ENCODE data around the gene SLC13A3.

The SLC13A3 gene

DNA sequence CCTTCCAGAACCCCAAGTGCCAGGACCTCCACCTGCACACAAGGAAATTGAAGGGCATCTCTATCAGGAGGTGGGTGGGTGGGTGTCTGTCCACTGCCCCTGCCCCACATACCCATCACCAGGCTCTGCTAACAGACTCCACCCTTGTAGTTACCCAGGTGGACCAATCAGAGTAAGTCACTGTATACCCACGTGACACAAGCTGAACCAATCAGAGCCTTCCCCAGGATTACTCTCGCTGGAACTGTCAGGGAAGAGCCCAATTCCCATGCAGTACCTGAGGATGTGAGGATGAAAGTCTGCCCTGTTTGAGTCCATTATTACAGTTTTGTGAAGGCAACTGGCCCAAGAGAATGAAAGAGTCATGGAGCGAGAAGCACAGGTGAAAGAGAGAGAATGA lies 105.0 kb downstream of the SLC13A3 start:
- no peaks in the 10 kb centered on the region for H3K36me3 ChIP-seq (ENCODE audit: control insufficient read depth, insufficient read depth, low read length)
- 60 to 97% methylated on average over 2 to 3 of the region's 3 CpGs for WGBS, 2 experiments (ENCODE audit: insufficient coverage in 2 of 2)
- no peak overlapping the region for H3K27ac ChIP-seq (ENCODE audit: low read depth, low read length, severe bottlenecking)
- H3K4me1 ChIP-seq (ENCODE audit: control insufficient read depth, insufficient read depth, low read length, poor library complexity, severe bottlenecking): no peaks in the 10 kb centered on the region
- H3K4me3 ChIP-seq (ENCODE audit: extremely low read depth, insufficient read depth, low read length, poor library complexity, severe bottlenecking): no peak overlapping the region
- no peaks in the 10 kb centered on the region for H3K9me3 ChIP-seq (ENCODE audit: control insufficient read depth, low read length)

DNA sequence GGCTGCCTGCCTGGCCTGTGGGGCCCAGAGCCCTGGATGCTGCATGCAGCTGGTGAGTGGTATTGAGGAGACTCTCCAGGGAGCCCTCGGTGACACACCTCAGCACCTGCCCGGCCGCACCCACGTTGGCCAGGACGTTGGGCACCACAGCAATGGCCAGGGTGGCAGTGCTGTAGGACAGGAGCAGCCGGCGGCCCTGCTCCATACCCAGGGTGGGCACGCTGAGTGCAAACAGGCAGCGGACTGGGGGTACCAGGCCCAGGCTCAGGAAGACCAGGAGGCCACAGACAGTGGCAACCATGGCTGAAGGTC lies 105.5 kb downstream of the SLC13A3 start:
- Histone ChIP-seq H3K9me3 (ENCODE audit: control insufficient read depth, low read length) (no peaks in the 10 kb centered on the region), H3K4me1 (ENCODE audit: control insufficient read depth, insufficient read depth, low read length, poor library complexity, severe bottlenecking) (no peaks in the 10 kb centered on the region), H3K27ac (ENCODE audit: low read depth, low read length, severe bottlenecking) (no peak overlapping the region), H3K36me3 (ENCODE audit: control insufficient read depth, insufficient read depth, low read length) (no peaks in the 10 kb centered on the region), H3K4me3 (ENCODE audit: extremely low read depth, insufficient read depth, low read length, poor library complexity, severe bottlenecking) (no peak overlapping the region)
- WGBS, 2 experiments (ENCODE audit: insufficient coverage in 2 of 2): 91 to 92% methylated on average over 9 of the region's 9 CpGs

DNA sequence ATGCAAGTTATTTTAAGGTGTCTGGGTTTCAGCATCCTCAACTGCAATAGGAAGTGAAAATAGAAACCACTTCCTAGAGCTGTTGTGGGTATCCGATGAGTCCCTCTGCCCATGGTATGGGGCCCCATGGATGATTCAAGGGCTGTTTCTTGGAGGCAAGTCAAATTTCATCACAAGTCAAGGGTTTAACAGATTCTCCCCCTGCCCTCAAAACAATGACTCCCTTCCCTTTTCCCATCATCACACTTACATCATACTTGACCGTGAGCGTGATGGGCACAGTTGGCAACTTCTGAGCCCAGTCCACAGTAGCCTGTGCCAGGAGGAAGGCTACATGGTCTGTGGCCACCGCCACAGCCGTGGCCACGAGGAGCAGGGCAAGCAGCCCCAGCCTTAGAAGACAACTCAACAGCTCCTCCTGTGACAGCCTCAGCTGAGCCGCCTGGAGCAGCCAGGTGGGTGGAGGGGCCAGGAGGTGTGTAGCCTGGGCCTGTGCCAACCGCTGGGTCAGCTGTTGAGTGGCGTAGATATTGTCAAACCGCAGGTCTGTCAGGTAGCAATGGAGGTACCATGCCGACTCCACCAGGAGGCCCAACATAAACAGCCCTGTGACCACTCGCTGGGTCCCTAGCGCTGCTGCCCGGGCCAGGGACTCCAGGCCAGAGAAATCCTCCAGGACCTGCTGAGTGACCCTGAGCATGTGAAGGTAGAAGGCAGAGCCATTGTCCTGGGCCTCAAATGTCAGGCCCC lies 106.0 kb downstream of the SLC13A3 start:
- Histone ChIP-seq H3K36me3 (ENCODE audit: control insufficient read depth, insufficient read depth, low read length) (no peaks in the 10 kb centered on the region), H3K27ac (ENCODE audit: low read depth, low read length, severe bottlenecking) (no peak overlapping the region), H3K4me3 (ENCODE audit: extremely low read depth, insufficient read depth, low read length, poor library complexity, severe bottlenecking) (no peak overlapping the region), H3K4me1 (ENCODE audit: control insufficient read depth, insufficient read depth, low read length, poor library complexity, severe bottlenecking) (no peaks in the 10 kb centered on the region), H3K9me3 (ENCODE audit: control insufficient read depth, low read length) (no peaks in the 10 kb centered on the region)
- WGBS, 2 experiments (ENCODE audit: insufficient coverage in 2 of 2): 90 to 94% methylated on average over 11 of the region's 14 CpGs

DNA sequence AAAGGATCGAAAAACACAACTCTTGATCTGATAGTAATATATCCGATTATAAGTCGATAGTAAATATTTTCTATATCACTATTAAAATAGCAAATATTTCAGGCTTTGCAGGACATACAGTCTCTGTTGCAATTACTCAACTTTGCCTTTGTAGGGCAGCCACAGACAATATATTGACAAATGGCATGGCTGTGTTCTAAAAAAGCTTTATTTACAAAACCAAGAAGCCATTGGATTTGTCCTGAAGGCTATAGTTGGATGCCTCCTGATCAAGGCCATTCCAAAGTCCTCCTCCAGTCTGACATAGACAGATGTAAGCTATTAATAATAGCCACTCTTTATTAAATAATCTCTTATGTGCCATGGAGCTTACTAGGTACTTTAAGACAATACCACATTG lies 106.7 kb downstream of the SLC13A3 start:
- no CpG with 5 or more reads among the region's 3 CpGs for WGBS, 2 experiments (ENCODE audit: insufficient coverage in 2 of 2)
- Histone ChIP-seq H3K27ac (ENCODE audit: low read depth, low read length, severe bottlenecking) (no peak overlapping the region), H3K4me3 (ENCODE audit: extremely low read depth, insufficient read depth, low read length, poor library complexity, severe bottlenecking) (no peak overlapping the region), H3K36me3 (ENCODE audit: control insufficient read depth, insufficient read depth, low read length) (no peaks in the 10 kb centered on the region), H3K4me1 (ENCODE audit: control insufficient read depth, insufficient read depth, low read length, poor library complexity, severe bottlenecking) (no peaks in the 10 kb centered on the region), H3K9me3 (ENCODE audit: control insufficient read depth, low read length) (no peaks in the 10 kb centered on the region)

DNA sequence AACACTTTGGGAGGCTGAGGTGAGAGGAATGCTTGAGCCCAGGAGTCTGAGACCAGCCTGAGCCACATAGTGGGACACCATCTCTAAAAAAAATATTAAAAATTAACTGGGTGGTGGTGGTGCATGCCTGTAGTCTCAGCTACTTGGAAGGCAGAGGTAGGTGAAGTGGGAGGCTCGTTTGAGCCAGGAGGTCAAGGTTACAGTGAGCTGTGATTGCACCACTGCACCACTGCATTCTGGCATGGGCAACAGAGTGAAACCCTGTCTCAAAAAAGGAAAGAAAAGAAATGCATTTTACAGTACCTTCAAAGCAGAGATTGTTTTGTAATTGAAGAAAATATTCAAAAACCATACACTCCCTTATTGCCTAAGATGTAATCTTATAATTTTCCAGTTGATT lies 107.3 kb downstream of the SLC13A3 start:
- WGBS, 2 experiments (ENCODE audit: insufficient coverage in 2 of 2): 50% methylated on average over 1 of the region's 1 CpG; no CpG with 5 or more reads in 1 of the 2 experiments
- no peaks in the 10 kb centered on the region for H3K9me3 ChIP-seq (ENCODE audit: control insufficient read depth, low read length)
- no peak overlapping the region for H3K27ac ChIP-seq (ENCODE audit: low read depth, low read length, severe bottlenecking)
- H3K4me1 ChIP-seq (ENCODE audit: control insufficient read depth, insufficient read depth, low read length, poor library complexity, severe bottlenecking): no peaks in the 10 kb centered on the region
- no peaks in the 10 kb centered on the region for H3K36me3 ChIP-seq (ENCODE audit: control insufficient read depth, insufficient read depth, low read length)
- no peak overlapping the region for H3K4me3 ChIP-seq (ENCODE audit: extremely low read depth, insufficient read depth, low read length, poor library complexity, severe bottlenecking)

DNA sequence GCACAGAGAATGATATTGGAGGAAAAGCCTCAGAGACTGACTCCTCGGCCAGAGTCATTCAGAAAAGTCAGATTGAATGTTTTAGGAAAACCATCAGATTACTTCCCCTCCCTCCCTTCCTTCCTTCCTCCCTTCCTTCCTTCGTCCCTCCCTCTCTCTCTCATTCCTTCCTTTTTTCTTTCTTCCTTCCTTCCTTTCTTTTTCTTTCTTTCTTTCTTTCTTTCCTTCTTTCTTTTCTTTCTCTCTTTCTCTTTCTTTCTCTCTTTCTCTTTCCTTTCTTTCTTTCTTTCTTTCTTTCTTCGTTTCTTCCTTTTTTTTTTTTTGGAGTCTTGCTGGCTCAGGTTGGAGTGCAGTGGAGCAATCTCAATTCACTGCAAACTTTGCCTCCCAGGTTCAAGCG lies 108.2 kb downstream of the SLC13A3 start:
- Histone ChIP-seq H3K4me1 (ENCODE audit: control insufficient read depth, insufficient read depth, low read length, poor library complexity, severe bottlenecking) (no peaks in the 10 kb centered on the region), H3K36me3 (ENCODE audit: control insufficient read depth, insufficient read depth, low read length) (no peaks in the 10 kb centered on the region), H3K9me3 (ENCODE audit: control insufficient read depth, low read length) (no peaks in the 10 kb centered on the region), H3K27ac (ENCODE audit: low read depth, low read length, severe bottlenecking) (no peak overlapping the region), H3K4me3 (ENCODE audit: extremely low read depth, insufficient read depth, low read length, poor library complexity, severe bottlenecking) (no peak overlapping the region)
- WGBS, 2 experiments (ENCODE audit: insufficient coverage in 2 of 2): 85 to 100% methylated on average over 2 of the region's 4 CpGs

DNA sequence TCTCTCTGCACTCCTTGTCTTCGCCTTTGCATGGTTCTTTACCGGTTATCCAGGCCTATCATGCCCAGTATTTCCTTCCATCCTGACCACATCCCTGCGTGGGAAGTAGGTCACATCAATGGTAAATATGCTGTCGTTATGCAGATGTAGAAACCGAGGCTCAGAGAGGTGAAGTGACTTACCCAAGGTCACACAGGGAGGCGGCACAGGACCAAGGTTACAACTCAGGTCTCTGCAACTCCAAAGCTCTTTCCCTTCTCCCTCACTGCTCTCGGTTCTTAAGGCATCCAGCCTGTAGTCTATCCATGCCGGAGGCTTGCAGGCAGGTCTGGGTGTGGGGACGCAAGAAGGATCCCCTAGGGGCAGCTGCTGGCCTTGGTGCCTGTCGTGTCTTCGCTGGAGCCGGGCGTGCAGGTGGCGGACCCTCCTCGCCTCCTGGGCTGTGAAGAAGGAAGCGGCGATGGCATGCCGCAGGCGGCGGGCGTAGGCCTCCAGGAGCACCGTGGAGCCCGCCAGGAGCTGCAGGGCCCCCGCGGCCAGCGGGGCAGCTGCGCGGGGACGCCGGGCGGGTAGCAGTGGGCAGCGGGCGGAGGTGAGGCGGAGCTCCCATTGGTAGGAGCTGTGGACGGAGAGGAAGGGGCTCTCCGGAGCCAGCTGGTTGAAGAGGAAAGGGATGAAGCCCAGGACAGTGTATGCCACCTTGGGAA lies 109.9 kb downstream of the SLC13A3 start:
- WGBS, 2 experiments (ENCODE audit: insufficient coverage in 2 of 2): 91 to 92% methylated on average over 30 to 33 of the region's 36 CpGs
- Histone ChIP-seq H3K4me1 (ENCODE audit: control insufficient read depth, insufficient read depth, low read length, poor library complexity, severe bottlenecking) (no peaks in the 10 kb centered on the region), H3K4me3 (ENCODE audit: extremely low read depth, insufficient read depth, low read length, poor library complexity, severe bottlenecking) (no peak overlapping the region), H3K9me3 (ENCODE audit: control insufficient read depth, low read length) (no peaks in the 10 kb centered on the region), H3K36me3 (ENCODE audit: control insufficient read depth, insufficient read depth, low read length) (no peaks in the 10 kb centered on the region), H3K27ac (ENCODE audit: low read depth, low read length, severe bottlenecking) (no peak overlapping the region)

DNA sequence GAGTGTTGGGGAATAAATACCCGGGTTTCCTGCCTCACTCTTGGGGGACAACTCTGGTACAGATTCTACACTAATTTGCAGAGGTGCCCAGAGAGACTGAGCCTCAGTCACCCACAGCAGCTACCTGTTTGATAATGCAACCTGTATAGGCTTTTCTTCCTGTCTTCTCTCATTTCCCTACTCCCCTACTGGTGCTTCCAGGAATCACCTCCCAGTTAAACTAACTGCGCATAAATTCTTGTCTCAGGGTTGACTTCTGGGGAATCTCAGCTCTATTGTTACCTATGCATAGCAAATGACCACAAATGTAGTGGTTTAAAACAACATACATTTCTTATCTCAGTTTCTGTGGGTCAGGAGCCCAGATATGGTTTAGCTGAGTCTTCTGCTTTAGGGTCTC lies 112.1 kb downstream of the SLC13A3 start:
- Histone ChIP-seq H3K27ac (ENCODE audit: low read depth, low read length, severe bottlenecking) (no peak overlapping the region), H3K36me3 (ENCODE audit: control insufficient read depth, insufficient read depth, low read length) (no peaks in the 10 kb centered on the region), H3K4me1 (ENCODE audit: control insufficient read depth, insufficient read depth, low read length, poor library complexity, severe bottlenecking) (no peaks in the 10 kb centered on the region), H3K4me3 (ENCODE audit: extremely low read depth, insufficient read depth, low read length, poor library complexity, severe bottlenecking) (no peak overlapping the region), H3K9me3 (ENCODE audit: control insufficient read depth, low read length) (no peaks in the 10 kb centered on the region)
- 77 to 89% methylated on average over 1 to 2 of the region's 2 CpGs for WGBS, 2 experiments (ENCODE audit: insufficient coverage in 2 of 2)

DNA sequence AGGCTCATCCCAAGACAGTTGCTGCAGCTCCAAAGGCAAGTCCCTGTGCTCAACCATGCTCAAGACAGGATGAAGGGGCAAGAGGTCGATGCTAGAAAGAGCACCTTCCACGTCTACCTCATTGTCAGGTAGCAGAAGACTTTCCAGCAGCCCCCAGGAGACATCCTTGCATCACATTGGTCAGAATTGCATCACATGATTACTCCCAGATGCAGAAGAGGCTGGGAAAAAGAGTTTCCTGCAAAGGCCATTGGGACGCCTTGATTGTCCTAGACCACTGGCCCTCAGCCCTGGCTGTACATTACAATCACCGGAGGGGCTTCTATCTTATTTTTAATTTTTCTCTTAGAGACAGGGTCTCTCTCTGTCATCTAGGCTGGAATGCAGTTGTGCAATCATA lies 120.6 kb downstream of the SLC13A3 start:
- no peaks in the 10 kb centered on the region for H3K36me3 ChIP-seq (ENCODE audit: control insufficient read depth, insufficient read depth, low read length)
- no peak overlapping the region for H3K4me3 ChIP-seq (ENCODE audit: extremely low read depth, insufficient read depth, low read length, poor library complexity, severe bottlenecking)
- H3K4me1 ChIP-seq (ENCODE audit: control insufficient read depth, insufficient read depth, low read length, poor library complexity, severe bottlenecking): no peaks in the 10 kb centered on the region
- 87 to 94% methylated on average over 2 to 3 of the region's 4 CpGs for WGBS, 2 experiments (ENCODE audit: insufficient coverage in 2 of 2)
- H3K27ac ChIP-seq (ENCODE audit: low read depth, low read length, severe bottlenecking): no peak overlapping the region
- H3K9me3 ChIP-seq (ENCODE audit: control insufficient read depth, low read length): no peaks in the 10 kb centered on the region

DNA sequence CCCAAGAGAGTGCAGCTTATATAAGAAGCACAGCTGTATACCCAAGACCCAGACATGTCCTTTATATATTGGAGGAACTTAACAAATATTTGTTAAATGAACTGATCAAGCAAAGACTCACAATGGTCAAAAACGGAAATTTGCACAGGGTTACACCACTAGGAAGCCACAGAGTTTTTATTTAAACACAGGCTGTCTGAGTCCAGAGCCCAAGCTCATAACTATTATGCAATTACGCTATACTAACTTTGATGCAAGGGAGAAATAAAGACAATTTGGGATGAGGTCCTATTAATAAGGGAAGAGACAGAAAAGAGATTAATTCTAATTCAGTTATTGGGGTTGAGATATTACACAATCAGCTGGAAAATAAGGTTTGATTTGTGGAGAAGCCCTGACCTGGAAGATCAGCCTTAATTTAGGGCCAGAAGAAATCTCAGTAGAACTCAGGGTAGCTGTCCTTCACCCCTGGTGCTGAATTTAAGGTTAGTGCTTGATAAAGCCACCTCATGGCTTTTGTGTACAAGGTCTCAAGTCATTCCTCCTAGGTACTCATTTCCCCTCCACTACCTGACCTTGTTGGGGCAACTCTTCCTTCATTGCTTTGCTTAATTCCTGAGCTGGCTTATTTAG lies 127.4 kb downstream of the SLC13A3 start:
- Histone ChIP-seq H3K36me3 (ENCODE audit: control insufficient read depth, insufficient read depth, low read length) (no peaks in the 10 kb centered on the region), H3K4me3 (ENCODE audit: extremely low read depth, insufficient read depth, low read length, poor library complexity, severe bottlenecking) (no peak overlapping the region), H3K4me1 (ENCODE audit: control insufficient read depth, insufficient read depth, low read length, poor library complexity, severe bottlenecking) (no peaks in the 10 kb centered on the region), H3K27ac (ENCODE audit: low read depth, low read length, severe bottlenecking) (no peak overlapping the region), H3K9me3 (ENCODE audit: control insufficient read depth, low read length) (no peaks in the 10 kb centered on the region)
- WGBS, 2 experiments (ENCODE audit: insufficient coverage in 2 of 2): 44 to 60% methylated on average over 2 of the region's 2 CpGs

DNA sequence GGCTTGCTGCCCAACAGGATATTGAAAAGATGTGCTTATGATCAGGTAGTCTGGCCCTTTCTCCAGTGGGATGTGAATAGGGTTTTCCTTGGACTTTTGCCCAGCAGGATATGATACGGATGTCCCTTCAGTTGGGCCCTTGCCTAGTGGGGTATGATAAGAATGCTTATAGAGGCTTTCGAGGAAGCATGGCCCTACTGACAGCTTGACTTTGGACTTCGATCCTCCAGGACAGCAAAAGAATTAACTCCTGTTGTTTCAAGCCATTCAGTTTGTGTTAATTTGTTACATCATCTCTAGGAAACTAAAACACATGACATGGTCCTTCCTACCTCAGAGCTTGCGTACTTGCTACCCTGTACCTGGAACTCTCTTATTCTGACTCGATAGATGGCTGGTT lies 128.2 kb downstream of the SLC13A3 start:
- Histone ChIP-seq H3K27ac (ENCODE audit: low read depth, low read length, severe bottlenecking) (no peak overlapping the region), H3K4me1 (ENCODE audit: control insufficient read depth, insufficient read depth, low read length, poor library complexity, severe bottlenecking) (no peaks in the 10 kb centered on the region), H3K36me3 (ENCODE audit: control insufficient read depth, insufficient read depth, low read length) (no peaks in the 10 kb centered on the region), H3K9me3 (ENCODE audit: control insufficient read depth, low read length) (no peaks in the 10 kb centered on the region), H3K4me3 (ENCODE audit: extremely low read depth, insufficient read depth, low read length, poor library complexity, severe bottlenecking) (no peak overlapping the region)
- 70 to 81% methylated on average over 5 of the region's 5 CpGs for WGBS, 2 experiments (ENCODE audit: insufficient coverage in 2 of 2)

Measured in mesodermal cell (in vitro differentiated cells).